Hematopoietic multipotent progenitor cell treated with erythropoietin and hydrocortisone succinate and interleukin-3 and kit ligand, for 15 days (in vitro differentiated cells): ENCODE measurements around the gene TAOK2.
"Not testable (repeated sequence)": the region's sequence is repeated elsewhere in the genome, so short reads cannot be mapped to it uniquely, and the experiment has no call there.

ENCODE experiments used
- DNase-seq: peaks from one replicate; pipeline ENCODE4 v3.0.0-alpha.2; 2015; ENCODE audit warnings: low spot score

The TAOK2 gene

GRCh38 chr16:30003670-30004423, 30.2 kb downstream of the TAOK2 start:
- DNase-seq = no peak

- DNase-seq = no peak
Observed at GRCh38 chr16:30004424-30004776, 30.7 kb downstream of the TAOK2 start.

GRCh38 chr16:30004811-30005242, 31.2 kb downstream of the TAOK2 start:
- DNase-seq = no peak

GRCh38 chr16:30005341-30006094, 31.9 kb downstream of the TAOK2 start:
- peak; percentile 46 for DNase-seq

GRCh38 chr16:30006095-30006473, 32.4 kb downstream of the TAOK2 start:
- DNase-seq = no peak

- no peak for DNase-seq
Observed at GRCh38 chr16:30006659-30007377, 33.1 kb downstream of the TAOK2 start.

DNA sequence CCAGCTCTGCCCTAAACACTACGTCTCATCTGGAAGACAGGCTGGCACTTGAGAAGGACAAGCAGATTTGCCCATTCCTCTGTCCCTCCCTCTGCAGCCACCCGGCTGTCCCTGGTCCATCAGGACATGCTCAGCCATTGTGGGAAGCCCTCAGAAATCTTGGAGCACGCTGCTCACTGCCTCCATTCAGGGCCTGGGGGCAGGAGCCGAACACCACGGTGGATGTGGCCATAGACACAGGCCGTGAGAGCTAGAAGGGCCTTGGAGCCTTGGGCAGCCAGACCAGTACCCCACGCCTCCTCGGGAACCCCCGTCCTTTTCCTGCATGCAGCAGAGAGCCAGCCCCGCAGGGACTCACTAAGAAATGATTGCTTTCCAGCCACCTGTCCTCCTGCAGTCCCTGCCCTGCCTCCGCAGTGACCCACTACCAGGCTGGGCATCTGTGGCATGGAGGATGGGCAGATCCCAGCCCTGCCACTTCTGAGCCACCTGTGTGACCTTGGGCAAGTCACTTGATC, 33.8 kb downstream of the TAOK2 start:
- no peak for DNase-seq

DNA sequence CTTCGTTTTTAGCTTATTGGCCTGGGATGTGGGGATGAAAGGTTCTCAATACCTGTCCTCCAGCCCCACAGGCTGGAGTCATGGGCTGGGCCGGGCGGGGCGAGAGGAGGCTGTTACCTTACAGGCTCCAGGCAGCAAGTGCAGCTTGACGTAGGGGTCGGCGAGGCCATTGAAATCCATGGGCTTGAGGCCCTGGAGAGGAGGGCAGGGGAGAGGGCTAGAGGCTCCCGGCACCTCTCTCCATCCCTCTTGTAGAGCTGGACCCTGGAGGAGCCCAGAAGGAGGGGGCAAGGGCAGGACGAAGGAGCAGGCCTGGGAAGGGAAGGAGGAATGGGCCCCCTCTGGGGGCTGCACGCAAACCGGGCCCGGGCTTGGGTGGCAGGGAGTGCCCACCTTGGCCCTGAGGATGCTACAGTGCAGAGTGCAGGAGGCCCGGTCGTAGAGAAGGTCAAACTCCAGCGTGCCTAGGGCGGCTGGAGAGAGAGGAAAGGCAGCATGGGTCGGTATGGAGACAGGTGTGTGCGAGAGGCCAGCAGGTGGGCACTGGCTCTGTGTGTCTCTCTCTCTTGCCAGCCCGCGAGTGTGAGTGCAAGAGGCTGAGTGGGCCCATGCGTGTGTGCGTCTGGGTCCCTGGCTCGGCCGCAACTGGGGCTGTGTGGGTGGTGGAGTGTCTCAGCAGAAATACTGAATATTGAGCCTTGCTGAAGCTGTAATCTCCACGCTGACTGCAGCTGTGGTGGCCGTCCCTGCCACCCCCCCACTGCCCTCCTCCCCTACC, 35.6 kb downstream of the TAOK2 start:
- DNase-seq = no peak

DNA sequence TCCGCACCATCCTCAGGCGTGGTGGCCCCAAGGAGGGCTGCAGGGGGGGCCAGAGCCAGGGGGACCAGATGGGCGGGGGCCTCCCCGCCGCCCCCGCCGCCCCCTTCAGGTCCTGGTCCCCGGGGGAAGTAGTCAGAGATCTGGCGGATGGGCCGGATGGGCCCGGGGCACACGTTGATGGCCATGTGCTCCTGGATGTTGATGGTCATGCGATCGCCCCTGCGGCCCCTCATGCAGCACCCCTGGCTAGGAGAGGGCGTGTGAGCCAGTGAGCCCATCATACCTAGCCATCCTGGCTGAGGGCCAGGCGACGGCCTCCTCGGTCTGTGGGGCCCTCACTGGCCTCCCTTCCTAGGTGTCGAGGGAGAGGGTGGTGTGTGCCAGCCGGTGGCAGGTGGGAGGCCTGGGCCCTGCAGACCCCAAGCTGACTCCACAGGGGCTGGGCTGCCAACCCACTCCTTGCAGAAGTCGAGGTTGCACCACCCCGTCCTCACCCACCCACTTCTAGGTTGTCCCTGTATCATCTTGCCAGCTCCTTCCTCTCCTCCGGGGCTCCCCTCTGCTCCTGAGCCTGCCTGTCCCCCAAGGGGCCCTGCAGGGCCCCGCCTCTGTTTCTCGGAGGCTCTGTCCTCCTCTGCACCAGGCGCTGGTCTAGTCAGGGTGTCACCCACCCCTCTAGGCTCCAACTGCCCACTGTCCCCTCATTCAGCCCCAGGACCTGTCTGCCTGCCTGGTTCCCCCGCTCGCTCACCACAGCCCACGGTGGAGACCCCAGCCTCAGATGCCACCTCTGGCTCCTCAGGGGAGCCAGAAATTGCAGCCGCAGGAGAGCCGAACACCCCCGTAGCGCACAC, 36.5 kb downstream of the TAOK2 start:
- no peak for DNase-seq

DNA sequence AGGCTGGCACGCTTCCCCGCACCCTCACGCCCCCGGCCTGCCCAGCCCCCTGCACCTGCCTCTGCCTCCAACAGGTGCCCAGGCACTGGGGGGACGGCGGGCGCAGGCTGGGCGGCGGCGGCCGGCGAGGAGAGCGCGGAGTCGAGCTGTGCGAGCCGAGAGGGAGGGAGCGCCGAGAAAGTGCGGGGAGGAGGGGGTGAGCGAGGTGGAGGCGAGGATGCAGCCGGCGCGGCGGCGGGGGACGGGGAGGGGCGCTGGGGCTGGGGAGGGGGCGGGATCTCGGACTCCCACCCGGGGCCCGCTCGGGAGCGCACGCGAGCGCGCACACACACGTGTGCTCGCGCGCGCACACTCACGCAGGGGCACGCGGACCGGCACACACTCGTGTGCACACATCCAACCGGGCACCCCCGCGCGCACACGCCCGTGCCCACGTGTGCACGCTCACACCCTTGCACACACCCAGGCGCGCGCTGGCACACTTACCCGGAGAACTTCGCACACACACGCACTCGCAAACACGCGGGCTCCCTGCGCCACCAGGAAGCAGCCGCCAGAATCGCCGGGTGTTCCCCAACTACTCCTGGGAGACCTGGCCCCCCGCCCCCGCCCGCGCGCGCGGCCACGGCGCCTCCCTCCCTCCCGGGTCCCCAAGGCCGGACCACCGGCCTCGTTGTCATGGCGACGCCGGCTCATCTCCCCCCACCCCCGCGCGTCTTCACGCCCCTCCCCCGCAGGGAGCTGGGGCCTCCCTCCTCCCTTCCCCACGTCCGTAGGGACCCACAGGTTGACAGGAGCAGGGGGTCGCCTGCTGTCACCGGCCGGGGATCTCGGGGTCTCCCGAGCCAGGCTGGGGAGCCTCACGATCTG, 37.4 kb downstream of the TAOK2 start, which contains the start of gene DOC2A:
TSS of gene DOC2A (minus strand) at position 184 of the 870 bp plus-strand sequence. CDS start 805 bp downstream, outside the sequence.
- DNase-seq = no peak

DNA sequence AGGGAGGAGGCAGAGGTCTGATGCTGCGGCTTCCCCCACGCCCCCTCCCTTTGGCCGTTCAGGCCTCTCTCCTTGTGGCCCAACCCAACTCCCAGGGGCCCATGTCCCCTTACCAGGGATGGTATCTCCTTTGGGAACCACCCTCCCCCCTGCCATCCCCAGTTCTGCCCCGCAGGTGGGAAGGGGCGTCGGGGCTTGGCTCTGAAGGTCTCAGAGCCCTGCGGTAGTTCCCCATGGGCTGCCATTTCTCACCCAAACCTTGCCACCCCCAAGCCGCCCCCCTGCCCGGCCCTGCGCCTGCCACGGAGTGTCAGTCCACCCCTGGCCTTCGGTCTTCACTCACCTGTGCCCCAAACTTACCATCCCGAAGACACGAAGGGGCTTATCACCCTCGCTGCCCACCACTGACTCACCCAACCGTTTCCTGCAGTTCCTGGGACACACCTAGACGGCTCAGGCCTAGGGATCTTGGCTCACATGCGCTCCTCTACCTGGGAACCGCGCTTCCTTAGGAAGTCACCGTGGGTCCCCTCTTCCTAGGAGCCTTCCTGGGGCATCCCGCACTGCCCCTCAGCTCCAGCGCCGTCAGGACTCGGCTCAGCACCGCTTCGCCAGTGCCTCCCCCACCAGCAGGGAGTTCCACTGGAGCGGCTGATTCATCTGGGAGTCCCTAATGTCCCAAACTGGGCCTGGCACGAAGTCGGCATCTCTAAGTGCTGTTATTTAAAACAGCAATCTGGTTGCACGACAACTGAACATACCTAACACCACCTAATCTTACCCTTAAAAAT, 38.2 kb downstream of the TAOK2 start:
- DNase-seq = no peak

DNA sequence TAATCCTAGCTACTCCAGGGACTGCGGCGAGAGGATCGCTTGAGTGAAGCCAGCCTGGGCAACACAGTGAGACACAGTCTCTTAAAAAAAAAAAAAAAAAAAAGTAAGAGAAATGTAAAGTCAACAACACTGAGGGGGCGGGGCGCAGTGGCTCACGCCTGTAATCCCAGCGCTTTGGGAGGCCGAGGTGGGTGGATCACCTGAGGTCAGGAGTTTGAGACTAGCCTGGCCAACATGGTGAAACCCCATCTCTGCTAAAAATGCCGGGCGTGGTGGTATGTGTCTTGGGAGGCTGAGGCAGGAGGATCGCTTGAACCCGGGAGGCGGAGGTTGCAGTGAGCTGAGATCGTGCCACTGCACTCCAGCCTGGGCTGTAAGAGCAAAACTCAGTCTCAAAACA, 38.9 kb downstream of the TAOK2 start:
- DNase-seq = not testable (repeated sequence)

DNA sequence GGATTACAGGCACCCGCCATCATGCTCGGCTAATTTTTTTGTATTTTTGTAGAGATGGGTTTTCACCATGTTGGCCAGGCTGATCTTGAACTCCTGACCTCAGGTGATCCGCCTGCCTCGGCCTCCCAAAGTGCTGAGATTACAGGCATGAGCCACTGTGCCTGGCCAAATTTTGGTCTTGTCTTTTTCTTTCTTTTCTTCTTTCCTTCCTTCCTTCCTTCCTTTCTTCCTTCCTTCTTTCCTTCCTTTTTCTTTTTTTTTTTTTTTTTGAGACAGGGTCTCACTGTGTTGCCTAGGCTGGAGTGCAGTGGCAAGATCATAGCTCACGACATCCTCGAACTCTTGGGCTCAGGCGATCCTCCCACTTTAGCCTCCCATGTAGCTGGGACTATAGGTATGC, 41.8 kb downstream of the TAOK2 start:
- DNase-seq = not testable (repeated sequence)

- DNase-seq = no peak
Observed at GRCh38 chr16:30016555-30017276, 43.0 kb downstream of the TAOK2 start.

- DNase-seq = no peak
Observed at GRCh38 chr16:30017277-30017656, 43.6 kb downstream of the TAOK2 start.

DNA sequence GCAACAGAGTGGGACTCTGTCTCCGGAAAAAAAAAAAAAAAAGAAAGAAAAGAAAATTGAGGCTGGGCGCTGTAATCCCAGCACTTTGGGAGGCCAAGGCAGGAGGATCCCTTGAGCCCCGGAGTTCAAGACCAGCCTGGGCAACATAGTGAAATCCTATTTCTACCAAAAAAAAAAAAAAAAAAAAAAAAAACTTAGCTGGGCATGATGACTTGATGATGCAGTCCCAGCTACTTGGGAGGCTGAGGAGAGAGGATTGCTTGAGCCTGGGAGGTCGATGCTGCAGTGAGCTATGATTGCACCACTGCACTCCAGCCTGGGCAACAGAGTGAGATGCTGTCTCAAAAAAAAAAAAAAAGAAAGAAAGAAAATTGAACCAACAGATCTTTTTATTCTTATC, 44.3 kb downstream of the TAOK2 start:
- DNase-seq = not testable (repeated sequence)

DNA sequence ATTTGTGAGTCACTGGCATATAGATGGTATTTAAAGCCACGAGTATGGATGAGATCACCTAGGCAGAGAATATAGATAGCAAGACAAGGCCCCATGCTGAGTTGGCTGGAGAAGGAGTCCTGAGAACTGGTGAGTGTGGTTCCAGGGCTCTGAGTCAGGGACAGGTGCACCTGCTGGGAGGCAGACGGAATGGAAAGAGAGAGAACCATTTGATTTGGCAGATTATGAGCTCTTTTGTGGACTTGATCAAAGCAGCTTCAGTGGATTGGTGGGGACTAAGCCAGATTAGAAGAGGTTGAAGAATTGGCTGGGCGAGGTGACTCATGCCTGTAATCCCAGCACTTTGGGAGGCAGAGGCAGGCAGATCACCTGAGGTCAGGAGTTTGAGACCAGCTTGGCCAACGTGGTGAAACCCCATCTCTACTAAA, 45.1 kb downstream of the TAOK2 start:
- no peak for DNase-seq

DNA sequence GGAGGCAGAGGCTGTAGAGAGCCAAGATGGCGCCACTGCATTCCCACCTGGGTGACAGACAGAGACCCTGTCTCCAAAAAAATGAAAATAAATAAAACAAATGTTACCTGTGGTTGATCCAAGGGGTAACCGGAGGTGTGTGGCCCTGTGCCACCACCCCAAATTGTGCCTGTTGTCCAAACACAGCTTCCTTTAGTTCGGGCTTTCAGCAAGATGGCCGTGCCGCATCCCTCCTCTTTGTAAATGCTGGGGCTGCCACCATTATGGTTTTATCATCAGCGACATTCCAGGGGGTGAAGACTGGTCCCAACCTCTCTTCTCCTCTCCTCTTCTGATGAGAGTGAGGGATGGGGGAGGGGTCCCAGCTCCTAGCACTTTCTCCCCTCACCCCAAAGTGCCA, 49.2 kb downstream of the TAOK2 start, which contains the start of gene C16orf92:
TSS of gene C16orf92 (plus strand) at position 312 of the 400 bp plus-strand sequence. CDS start 143 bp downstream, outside the sequence.
- no peak for DNase-seq
